GM23248 (cell line): ENCODE data around the gene TRIM28.

Experiments used
- EZH2 ChIP-seq: fragments of 200-600 bp; sonication (generic); IDR thresholded peaks from 2 replicates; pipeline ENCODE4 v1.6.1; 2018; ENCODE audit warnings: antibody characterized with exemption, mild to moderate bottlenecking; ENCODE audit not compliant: insufficient read depth, poor library complexity, severe bottlenecking
- EZH2phosphoT487 ChIP-seq: fragments of 200-600 bp; sonication (generic); IDR thresholded peaks from 2 replicates; pipeline ENCODE4 v1.6.1; 2018; ENCODE audit warnings: antibody characterized with exemption, moderate library complexity, mild to moderate bottlenecking, low read depth; ENCODE audit not compliant: insufficient read depth

- TF ChIP-seq EZH2 (no peak), EZH2phosphoT487 (no peak)
Measured at GRCh38 chr19:58551577-58552471, 8.0 kb downstream of the TRIM28 start.
